DND-41 (cell line): ENCODE data around the gene EXOSC2.
"Not testable (repeated sequence)": the region's sequence is repeated elsewhere in the genome, so short reads cannot be mapped to it uniquely, and the experiment has no call there.

Experiments
- ATAC-seq: fragments of 200-7000 bp; cut with Tn5 transposase; 3 replicates; pipeline ENCODE4 v1.9.1; 2021; ENCODE audit warnings: low read depth; ENCODE audit not compliant: insufficient read depth
- DNase-seq: peaks from one replicate; pipeline ENCODE4 v3.0.0-alpha.2; 2020
- H2AFZ ChIP-seq: 2 replicates; pipeline ENCODE4 v1.6.0; 2012; ENCODE audit warnings: low read depth, low read length
- H3K27ac ChIP-seq: 2 replicates; pipeline ENCODE4 v1.5.1; 2012; ENCODE audit warnings: low read length, inconsistent platforms
- H3K27me3 ChIP-seq: fragments of 200-600 bp; sonication (generic); 2 replicates; pipeline ENCODE4 v1.6.0; 2012; ENCODE audit warnings: low read length, mild to moderate bottlenecking, inconsistent platforms; ENCODE audit not compliant: insufficient read depth, poor library complexity
- H3K36me3 ChIP-seq: 2 replicates; pipeline ENCODE4 v1.5.1; 2012; ENCODE audit warnings: low read length, inconsistent platforms; ENCODE audit not compliant: insufficient read depth
- H3K4me1 ChIP-seq: 2 replicates; pipeline ENCODE4 v1.5.1; 2012; ENCODE audit warnings: mild to moderate bottlenecking, low read length; ENCODE audit not compliant: insufficient read depth
- H3K4me2 ChIP-seq: 2 replicates; pipeline ENCODE4 v1.6.0; 2012; ENCODE audit warnings: mild to moderate bottlenecking, moderate library complexity, low read length, inconsistent platforms; ENCODE audit not compliant: insufficient read depth
- H3K4me3 ChIP-seq, 2 experiments: fragments of 200-600 bp in 1 of 2; shearing (Covaris generic) in 1 of 2; 2 replicates each; pipeline ENCODE4 v1.5.1; 2012 to 2016; ENCODE audit warnings: inconsistent platforms in 2 of 2, low read length in 2 of 2, mild to moderate bottlenecking in 2 of 2, low read depth in 1 of 2, moderate library complexity in 1 of 2
- H3K79me2 ChIP-seq: 2 replicates; pipeline ENCODE4 v1.6.0; 2012; ENCODE audit warnings: low read length, inconsistent platforms; ENCODE audit not compliant: insufficient read depth
- H3K9ac ChIP-seq: 2 replicates; pipeline ENCODE4 v1.6.0; 2012; ENCODE audit warnings: low read depth, mild to moderate bottlenecking, inconsistent platforms, low read length, moderate library complexity
- H3K9me3 ChIP-seq: 2 replicates; pipeline ENCODE4 v1.5.1; 2012; ENCODE audit warnings: low read length, moderate library complexity, mild to moderate bottlenecking, inconsistent platforms; ENCODE audit not compliant: insufficient read depth, severe bottlenecking
- H4K20me1 ChIP-seq: 2 replicates; pipeline ENCODE4 v1.6.0; 2012; ENCODE audit warnings: low read length; ENCODE audit not compliant: insufficient read depth
- CTCF ChIP-seq: IDR thresholded peaks from 2 replicates; pipeline ENCODE4 v1.5.1; 2012; ENCODE audit warnings: borderline replicate concordance, low read length, moderate library complexity, mild to moderate bottlenecking; ENCODE audit not compliant: poor library complexity, severe bottlenecking; ENCODE audit errors: extremely low read depth
- EZH2 ChIP-seq: IDR thresholded peaks from 3 replicates; pipeline ENCODE4 v1.6.1; 2012; ENCODE audit warnings: borderline replicate concordance, low read depth, mild to moderate bottlenecking, moderate library complexity, low read length, inconsistent platforms; ENCODE audit not compliant: severe bottlenecking

Gene EXOSC2

DNA sequence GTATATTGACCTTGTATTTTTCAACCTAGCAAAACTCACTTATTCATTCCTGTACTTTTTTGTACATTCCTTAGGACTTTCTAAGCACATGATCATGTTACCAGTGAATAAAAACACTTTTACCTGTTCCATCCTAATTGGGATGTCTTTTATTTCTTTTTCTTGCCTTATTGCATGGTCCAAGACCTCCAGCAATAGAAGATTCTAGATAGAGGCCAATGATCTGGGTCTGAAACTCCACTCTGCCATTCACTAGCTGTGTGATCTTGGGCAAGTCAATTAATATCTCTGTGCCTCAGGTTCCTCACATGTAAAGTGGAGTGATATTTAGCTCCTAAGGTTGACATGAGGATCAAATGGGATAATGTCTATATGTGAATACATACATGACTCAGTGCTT, 8.5 kb upstream of the EXOSC2 start:
- TF ChIP-seq CTCF: no peak
- no peak for TF ChIP-seq EZH2
- no peaks in the 10 kb centered on the region for H3K27me3 ChIP-seq
- no peak for ATAC-seq
- H3K9me3 ChIP-seq: no peaks in the 10 kb centered on the region
- no peak overlapping the region for H2AFZ ChIP-seq
- H3K27ac ChIP-seq: no peak overlapping the region
- no peak overlapping the region for H3K9ac ChIP-seq
- no peaks in the 10 kb centered on the region; the same call in 1 of the 2 replicates for H4K20me1 ChIP-seq
- no peaks in the 10 kb centered on the region for H3K36me3 ChIP-seq
- no peak overlapping the region for H3K4me2 ChIP-seq
- peaks cover 4% of the 10 kb centered on the region; the same call in 1 of the 2 replicates for H3K4me1 ChIP-seq
- DNase-seq: no peak
- H3K4me3 ChIP-seq: no peak overlapping the region
- H3K79me2 ChIP-seq: no peaks in the 10 kb centered on the region

GRCh38 chr9:130685945-130686344, 7.6 kb upstream of the EXOSC2 start:
- not testable (repeated sequence) for H3K9me3 ChIP-seq, H3K79me2 ChIP-seq, H3K36me3 ChIP-seq, H2AFZ ChIP-seq, H3K27me3 ChIP-seq, H4K20me1 ChIP-seq, H3K4me3 ChIP-seq, ATAC-seq, H3K27ac ChIP-seq, H3K4me2 ChIP-seq, DNase-seq, H3K9ac ChIP-seq, H3K4me1 ChIP-seq

DNA sequence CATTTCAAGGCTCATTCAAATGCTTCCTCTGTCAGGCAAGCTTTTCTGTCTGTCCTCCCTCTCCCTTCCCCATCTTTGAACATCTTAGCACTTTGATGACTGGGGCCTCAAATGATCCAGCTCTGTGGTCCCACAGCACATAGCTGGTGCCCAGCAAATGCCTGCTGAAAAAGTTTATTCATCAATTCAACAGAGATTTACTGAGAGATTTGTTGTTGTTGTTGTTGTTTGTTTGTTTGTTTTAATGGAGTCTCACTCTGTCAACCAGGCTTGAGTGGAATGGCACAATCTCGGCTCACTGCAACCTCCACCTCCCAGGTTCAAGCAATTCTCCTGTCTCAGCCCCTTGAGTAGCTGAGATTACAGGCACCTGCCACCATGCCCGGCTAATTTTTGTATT, 6.0 kb upstream of the EXOSC2 start:
- no peak overlapping the region for H3K9ac ChIP-seq
- no peak for ATAC-seq
- TF ChIP-seq CTCF: no peak
- TF ChIP-seq EZH2: no peak
- no peak overlapping the region for H3K4me3 ChIP-seq
- H3K4me2 ChIP-seq: no peak overlapping the region
- no peaks in the 10 kb centered on the region for H3K4me1 ChIP-seq
- no peak for DNase-seq
- no peak overlapping the region for H2AFZ ChIP-seq
- no peaks in the 10 kb centered on the region for H3K79me2 ChIP-seq
- no peaks in the 10 kb centered on the region for H3K36me3 ChIP-seq
- H3K9me3 ChIP-seq: no peaks in the 10 kb centered on the region
- no peaks in the 10 kb centered on the region for H3K27me3 ChIP-seq
- no peaks in the 10 kb centered on the region; the same call in 1 of the 2 replicates for H4K20me1 ChIP-seq
- no peak overlapping the region for H3K27ac ChIP-seq

GRCh38 chr9:130688072-130688471, 5.5 kb upstream of the EXOSC2 start:
- no peak for ATAC-seq
- no peak overlapping the region for H3K9ac ChIP-seq
- no peak overlapping the region for H2AFZ ChIP-seq
- no peaks in the 10 kb centered on the region for H3K79me2 ChIP-seq
- H3K4me2 ChIP-seq: no peak overlapping the region
- H3K4me1 ChIP-seq: peaks cover 3% of the 10 kb centered on the region
- no peaks in the 10 kb centered on the region for H3K9me3 ChIP-seq
- no peaks in the 10 kb centered on the region; the same call in 1 of the 2 replicates for H4K20me1 ChIP-seq
- H3K4me3 ChIP-seq: no peak overlapping the region
- no peak overlapping the region for H3K27ac ChIP-seq
- no peaks in the 10 kb centered on the region for H3K27me3 ChIP-seq
- DNase-seq: no peak
- TF ChIP-seq CTCF (no peak), EZH2 (no peak)
- no peaks in the 10 kb centered on the region for H3K36me3 ChIP-seq
